ACC112 (cell line): ENCODE results near the gene CD200R1.
A peak's percentile ranks its signal among the peaks of the same experiment; 100 is the strongest.

Experiments
- H2AFZ ChIP-seq: fragments of 200-600 bp; sonication (generic); one replicate; pipeline ENCODE4 v1.6.0; 2017; ENCODE audit warnings: antibody characterized with exemption, low read length; ENCODE audit not compliant: unreplicated experiment
- H3K27ac ChIP-seq: fragments of 200-600 bp; sonication (generic); 2 replicates; pipeline ENCODE4 v1.5.1; 2014; ENCODE audit warnings: low read depth, mild to moderate bottlenecking, antibody characterized with exemption, low read length, moderate library complexity
- H3K27me3 ChIP-seq: fragments of 200-600 bp; sonication (generic); 2 replicates; pipeline ENCODE4 v1.6.1; 2014; ENCODE audit warnings: mild to moderate bottlenecking, antibody characterized with exemption, low read length, moderate library complexity, mixed read lengths; ENCODE audit not compliant: insufficient read depth
- H3K36me3 ChIP-seq: fragments of 200-600 bp; sonication (generic); 2 replicates; pipeline ENCODE4 v1.6.1; 2016; ENCODE audit warnings: mild to moderate bottlenecking, antibody characterized with exemption, low read length, moderate library complexity, mixed read lengths; ENCODE audit not compliant: insufficient read depth
- H3K4me1 ChIP-seq: fragments of 200-600 bp; sonication (generic); one replicate; pipeline ENCODE4 v1.6.1; 2016; ENCODE audit warnings: low read length, mixed read lengths; ENCODE audit not compliant: insufficient read depth, unreplicated experiment, control insufficient read depth
- H3K4me3 ChIP-seq: fragments of 200-600 bp; sonication (generic); 2 replicates; pipeline ENCODE4 v1.5.1; 2014; ENCODE audit warnings: mild to moderate bottlenecking, low read depth, low read length
- H3K79me2 ChIP-seq: fragments of 200-600 bp; sonication (generic); one replicate; pipeline ENCODE4 v1.6.0; 2016; ENCODE audit warnings: low read length; ENCODE audit not compliant: control insufficient read depth, unreplicated experiment, insufficient read depth

The CD200R1 gene, protein sequence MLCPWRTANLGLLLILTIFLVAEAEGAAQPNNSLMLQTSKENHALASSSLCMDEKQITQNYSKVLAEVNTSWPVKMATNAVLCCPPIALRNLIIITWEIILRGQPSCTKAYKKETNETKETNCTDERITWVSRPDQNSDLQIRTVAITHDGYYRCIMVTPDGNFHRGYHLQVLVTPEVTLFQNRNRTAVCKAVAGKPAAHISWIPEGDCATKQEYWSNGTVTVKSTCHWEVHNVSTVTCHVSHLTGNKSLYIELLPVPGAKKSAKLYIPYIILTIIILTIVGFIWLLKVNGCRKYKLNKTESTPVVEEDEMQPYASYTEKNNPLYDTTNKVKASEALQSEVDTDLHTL

GRCh38 chr3:112974894-112975293 is at the start of gene CD200R1:
TSS of gene CD200R1 (minus strand) at chr3:112975103. CDS start at chr3:112974857, 246 bp downstream.
- H3K27ac ChIP-seq = no peak within 1 kb of the TSS
- H2AFZ ChIP-seq = no peak within 1 kb of the TSS
- no peak within 1 kb of the TSS for H3K4me3 ChIP-seq
- peaks cover 2% of the 10 kb centered on the region for H3K4me1 ChIP-seq
- peaks cover 7% of the 10 kb centered on the region for H3K27me3 ChIP-seq
- H3K79me2 ChIP-seq = no peaks in the 10 kb centered on the region
- no peaks in the 10 kb centered on the region for H3K36me3 ChIP-seq

GRCh38 chr3:113021471-113021870 is 46.6 kb upstream of the CD200R1 start:
- Histone ChIP-seq H2AFZ (no peak overlapping the region), H3K79me2 (peaks cover 34% of the 10 kb centered on the region), H3K36me3 (peaks cover 5% of the 10 kb centered on the region; the same call in 1 of the 2 replicates), H3K27ac (no peak overlapping the region), H3K27me3 (no peaks in the 10 kb centered on the region), H3K4me1 (peaks cover 25% of the 10 kb centered on the region), H3K4me3 (no peak overlapping the region)

DNA sequence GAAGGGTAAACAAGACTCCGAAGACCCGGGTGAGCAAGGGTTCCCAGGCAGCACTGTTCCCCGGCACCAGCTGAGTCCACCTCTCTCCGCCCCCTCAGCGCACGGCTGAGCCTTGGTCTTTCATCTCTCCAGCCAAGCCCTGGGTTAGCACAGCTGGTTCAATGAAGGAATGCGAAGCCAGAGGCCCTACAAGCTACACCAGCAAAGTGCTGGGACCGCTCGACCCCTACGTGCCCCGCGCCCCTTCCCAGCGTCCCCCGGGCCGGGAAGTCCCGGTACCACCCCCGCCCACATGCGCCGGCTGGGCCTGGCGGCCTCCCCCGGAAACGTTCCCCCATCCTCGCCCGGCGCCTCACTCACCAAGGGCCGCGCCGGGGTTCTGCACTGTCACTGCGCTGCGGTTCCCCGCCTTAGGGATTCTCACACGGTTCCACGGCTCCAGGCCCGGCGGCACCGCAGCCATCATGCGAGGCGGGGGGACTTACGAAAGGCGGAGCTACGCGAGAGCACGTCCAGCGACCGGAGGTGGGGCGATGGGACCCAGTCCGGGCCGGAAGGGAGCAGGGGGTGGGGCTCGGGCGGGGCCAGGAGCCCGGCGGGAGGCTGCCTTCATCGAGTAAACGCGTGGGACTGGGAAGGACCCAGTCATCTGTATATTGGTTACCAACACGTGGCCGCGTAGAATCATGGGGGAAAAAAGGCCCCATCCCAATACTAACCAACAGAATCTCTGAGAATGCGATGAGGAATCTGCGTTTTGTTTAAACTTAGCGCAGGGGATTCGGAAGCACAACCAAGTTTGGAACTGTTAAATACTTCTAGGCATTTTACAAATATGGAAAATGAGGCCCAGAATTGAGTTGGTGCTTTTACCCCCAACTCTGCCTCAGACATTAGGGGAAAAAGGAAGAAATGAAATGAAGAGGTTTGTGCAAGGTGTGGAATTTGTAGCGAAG is 44.6 kb upstream of the CD200R1 start:
- Histone ChIP-seq H3K4me3 (peak overlapping the region; percentile 98), H3K4me1 (peaks cover 25% of the 10 kb centered on the region), H3K27ac (peak overlapping the region; percentile 94), H2AFZ (peak overlapping the region; percentile 96), H3K79me2 (peaks cover 49% of the 10 kb centered on the region), H3K36me3 (peaks cover 6% of the 10 kb centered on the region; the same call in 1 of the 2 replicates), H3K27me3 (no peaks in the 10 kb centered on the region)

DNA sequence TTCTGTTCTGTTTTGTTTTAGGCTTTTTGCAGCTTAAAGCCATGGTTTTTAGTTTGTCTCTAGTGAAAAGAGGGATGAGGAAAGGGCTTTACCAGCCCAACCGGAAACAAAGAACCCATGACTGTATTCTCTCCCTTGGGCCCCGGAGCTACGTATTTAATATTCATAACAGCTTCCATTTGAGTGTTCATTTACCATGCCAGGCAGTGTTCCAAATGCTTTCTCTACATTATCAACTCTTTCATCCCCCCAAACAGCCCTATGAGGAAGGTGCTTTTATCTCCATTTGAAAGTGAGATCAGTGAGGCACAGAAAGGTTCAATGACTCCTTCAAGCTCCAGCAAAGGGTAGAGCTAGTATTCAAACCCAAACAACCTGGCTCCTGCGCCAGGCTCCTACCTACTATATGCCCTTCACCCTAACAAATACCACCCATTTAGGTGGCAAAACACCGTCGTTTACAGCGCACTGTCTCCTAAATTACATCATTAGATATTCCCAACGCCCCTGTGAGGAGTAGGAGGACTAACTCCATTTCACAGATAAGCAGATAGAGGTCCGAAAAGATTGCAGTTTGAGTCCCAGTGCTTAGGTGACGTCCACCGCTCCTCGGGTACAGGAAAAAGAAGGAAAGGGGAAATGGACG is 43.8 kb upstream of the CD200R1 start:
- Histone ChIP-seq H3K4me3 (peak overlapping the region; percentile 98), H3K36me3 (peaks cover 6% of the 10 kb centered on the region), H3K27ac (peak overlapping the region; percentile 94), H3K27me3 (no peaks in the 10 kb centered on the region), H3K79me2 (peaks cover 53% of the 10 kb centered on the region), H2AFZ (peak overlapping the region; percentile 92), H3K4me1 (peaks cover 25% of the 10 kb centered on the region)

- H3K4me3 ChIP-seq = no peak overlapping the region
- H3K27me3 ChIP-seq = no peaks in the 10 kb centered on the region
- no peak overlapping the region for H2AFZ ChIP-seq
- peaks cover 26% of the 10 kb centered on the region for H3K36me3 ChIP-seq
- H3K79me2 ChIP-seq = peaks cover 77% of the 10 kb centered on the region
- no peak overlapping the region for H3K27ac ChIP-seq
- H3K4me1 ChIP-seq = peaks cover 15% of the 10 kb centered on the region
Measured at GRCh38 chr3:113013593-113013992, 38.7 kb upstream of the CD200R1 start.

DNA sequence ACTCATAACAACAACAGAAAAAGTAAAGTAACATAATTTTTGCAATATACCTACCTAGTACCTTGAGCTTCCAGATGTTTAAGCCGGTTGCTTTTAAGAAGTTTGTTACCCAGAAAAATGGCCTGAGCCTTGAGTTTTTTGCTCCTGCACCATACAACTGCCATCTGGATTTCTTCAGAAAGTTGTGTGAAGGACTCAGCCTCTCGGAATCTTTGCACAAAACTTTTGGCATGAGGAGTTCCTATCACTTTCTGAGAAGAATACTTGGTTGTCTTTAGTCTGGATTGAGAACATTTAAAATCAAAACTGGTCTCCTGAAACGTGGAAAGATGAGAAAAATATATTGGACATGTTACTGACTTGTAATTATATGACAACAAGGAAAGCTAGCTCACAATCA is 33.2 kb upstream of the CD200R1 start:
- no peak overlapping the region for H2AFZ ChIP-seq
- no peak overlapping the region for H3K27ac ChIP-seq
- H3K4me3 ChIP-seq = no peak overlapping the region
- H3K36me3 ChIP-seq = peaks cover 48% of the 10 kb centered on the region
- no peaks in the 10 kb centered on the region for H3K27me3 ChIP-seq
- no peaks in the 10 kb centered on the region for H3K4me1 ChIP-seq
- peaks cover 33% of the 10 kb centered on the region for H3K79me2 ChIP-seq

- peaks cover 43% of the 10 kb centered on the region for H3K36me3 ChIP-seq
- H3K27ac ChIP-seq = no peak overlapping the region
- H3K4me1 ChIP-seq = no peaks in the 10 kb centered on the region
- no peaks in the 10 kb centered on the region for H3K27me3 ChIP-seq
- H3K79me2 ChIP-seq = peaks cover 25% of the 10 kb centered on the region
- no peak overlapping the region for H2AFZ ChIP-seq
- H3K4me3 ChIP-seq = no peak overlapping the region
Measured at GRCh38 chr3:113006359-113007056, 31.6 kb upstream of the CD200R1 start.

DNA sequence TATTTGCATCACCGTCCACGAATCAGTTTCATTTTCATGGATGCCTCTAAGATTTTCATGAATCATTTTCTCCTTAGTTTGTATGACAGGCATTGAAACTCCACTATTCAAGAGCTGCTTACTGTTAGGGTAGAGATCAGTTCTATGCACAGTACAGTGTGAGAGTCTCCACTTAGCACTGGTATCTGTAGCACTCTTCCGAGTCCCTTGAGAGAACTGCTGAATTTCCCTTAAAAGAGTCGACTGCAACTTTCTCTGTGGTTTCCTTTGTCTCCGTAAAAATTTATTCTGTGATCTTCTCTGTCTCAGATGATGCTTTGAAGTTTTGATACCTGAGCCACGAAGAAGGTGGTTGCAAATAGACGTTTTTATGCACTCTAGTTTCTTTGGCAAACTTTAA is 30.7 kb upstream of the CD200R1 start:
- Histone ChIP-seq H2AFZ (no peak overlapping the region), H3K36me3 (peaks cover 47% of the 10 kb centered on the region), H3K27ac (no peak overlapping the region), H3K4me1 (no peaks in the 10 kb centered on the region), H3K27me3 (no peaks in the 10 kb centered on the region), H3K4me3 (no peak overlapping the region), H3K79me2 (peaks cover 18% of the 10 kb centered on the region)

- H3K79me2 ChIP-seq = no peaks in the 10 kb centered on the region
- no peak overlapping the region for H2AFZ ChIP-seq
- H3K4me3 ChIP-seq = no peak overlapping the region
Measured at GRCh38 chr3:113002679-113003078, 27.8 kb upstream of the CD200R1 start.

GRCh38 chr3:113002037-113002436 is 27.1 kb upstream of the CD200R1 start:
- no peak overlapping the region for H2AFZ ChIP-seq
- H3K27me3 ChIP-seq = no peaks in the 10 kb centered on the region
- no peak overlapping the region for H3K27ac ChIP-seq
- no peaks in the 10 kb centered on the region for H3K4me1 ChIP-seq
- H3K36me3 ChIP-seq = peaks cover 41% of the 10 kb centered on the region
- no peak overlapping the region for H3K4me3 ChIP-seq
- no peaks in the 10 kb centered on the region for H3K79me2 ChIP-seq

More at GRCh38 chr3:113002679-113003078, 27.8 kb upstream of the CD200R1 start:
- Histone ChIP-seq H3K36me3 (peaks cover 41% of the 10 kb centered on the region), H3K27me3 (no peaks in the 10 kb centered on the region), H3K27ac (no peak overlapping the region), H3K4me1 (no peaks in the 10 kb centered on the region)
